HepG2 (cell line): Measurements from ENCODE around the gene CBL. TPM values are rescaled to one million over a fixed set of nuclear protein-coding genes. Genes with fewer than 3 reads are reported as not detected.

ENCODE experiments used
- HNRNPL ChIP-seq: fragments of 200-400 bp; formaldehyde crosslinking; IDR thresholded peaks from 2 replicates; pipeline ENCODE4 v1.6.1; 2017; ENCODE audit warnings: mild to moderate bottlenecking, low read depth, low read length
- HOXA9 ChIP-seq: sonication (generic); formaldehyde crosslinking; IDR thresholded peaks from 2 replicates; pipeline ENCODE4 v1.8.1; 2022; ENCODE audit warnings: missing genetic modification reagents, mild to moderate bottlenecking, moderate library complexity, borderline replicate concordance
- JUND ChIP-seq: sonication (generic); formaldehyde crosslinking; IDR thresholded peaks from 2 replicates; pipeline ENCODE4 v1.8.0; 2022; ENCODE audit warnings: mild to moderate bottlenecking, missing genetic modification reagents
- NFATC3 ChIP-seq: sonication (generic); formaldehyde crosslinking; IDR thresholded peaks from 2 replicates; pipeline ENCODE4 v1.5.1; 2020; ENCODE audit warnings: mild to moderate bottlenecking, missing genetic modification reagents
- XBP1 ChIP-seq: sonication (generic); formaldehyde crosslinking; IDR thresholded peaks from 2 replicates; pipeline ENCODE4 v1.5.0; 2020; ENCODE audit warnings: missing genetic modification reagents
- ZNF496 ChIP-seq: sonication (generic); formaldehyde crosslinking; IDR thresholded peaks from 2 replicates; pipeline ENCODE4 v1.8.1; 2023; ENCODE audit warnings: mild to moderate bottlenecking, moderate library complexity, missing genetic modification reagents; ENCODE audit not compliant: insufficient replicate concordance
- ZNF713 ChIP-seq: sonication (generic); formaldehyde crosslinking; IDR thresholded peaks from 2 replicates; pipeline ENCODE4 v1.4.0; 2020; ENCODE audit warnings: mild to moderate bottlenecking, missing genetic modification reagents
- ZSCAN31 ChIP-seq: sonication (generic); formaldehyde crosslinking; IDR thresholded peaks from 2 replicates; pipeline ENCODE4 v1.5.0; 2020; ENCODE audit warnings: low read depth, mild to moderate bottlenecking, missing genetic modification reagents
- polyA plus RNA-seq, 8 experiments: library from polyadenylated mRNA; depleted of rRNA in 3 of 8; stranded (reverse) in 7 of 8; unstranded in 1 of 8; fragments of >200 nt; fragmentation: Illumina TruSeq in 4 of 8; extraction: Trizol in 4 of 8; gene quantifications; 2 replicates each; pipeline versions ENCODE4 v1.2.1 to v1.2.3, GENCODE V29; 2011 to 2016; ENCODE audit warnings: low read depth in 4 of 8, missing spikeins in 1 of 8, mixed read lengths in 1 of 8; ENCODE audit not compliant: insufficient read depth in 1 of 8
- total RNA-seq, 5 experiments: library from RNA; depleted of rRNA; stranded (reverse); fragments of >200 nt; fragmentation: Illumina TruSeq; extraction: Trizol; gene quantifications; 2 replicates each; pipeline ENCODE4 v1.2.3, GENCODE V29; 2016; ENCODE audit warnings: low read depth in 1 of 5
- TF ChIP-seq, protein P1 (sequence below): sonication (generic); formaldehyde crosslinking; IDR thresholded peaks from 2 replicates; pipeline ENCODE4 v1.4.0; 2020; ENCODE audit warnings: mild to moderate bottlenecking, missing genetic modification reagents
- TF ChIP-seq, protein P2 (sequence below): sonication (generic); formaldehyde crosslinking; IDR thresholded peaks from 2 replicates; pipeline ENCODE4 v1.5.1; 2020; ENCODE audit warnings: missing genetic modification reagents, mild to moderate bottlenecking, borderline replicate concordance

Gene CBL
- total and polyA plus RNA-seq, 2 of the 13 experiments (the other 11 are each of a cell fraction or from before 2014, with no cell fraction given) = 6.6 to 7.4 TPM

DNA sequence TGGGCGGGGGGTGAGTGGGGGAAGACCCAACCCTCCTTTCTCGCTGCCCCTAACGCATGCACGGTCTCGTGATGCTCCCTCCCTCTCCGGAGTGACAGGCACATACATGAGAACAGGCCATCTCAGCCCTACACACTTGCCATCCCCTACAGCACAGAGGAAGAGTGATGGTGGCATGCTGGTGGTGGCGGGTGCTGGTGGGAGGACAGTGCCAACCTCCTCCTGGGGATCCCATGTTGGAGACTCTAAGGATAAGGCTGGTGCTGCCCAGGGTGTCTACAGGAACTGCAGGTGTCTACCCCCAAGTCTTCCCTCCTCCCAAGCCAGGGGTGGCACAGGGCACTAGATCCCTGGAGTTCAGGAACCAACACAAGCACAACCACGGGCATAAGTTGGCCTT lies 44.3 kb upstream of the CBL start (continued):
- TF ChIP-seq, protein P1, sequence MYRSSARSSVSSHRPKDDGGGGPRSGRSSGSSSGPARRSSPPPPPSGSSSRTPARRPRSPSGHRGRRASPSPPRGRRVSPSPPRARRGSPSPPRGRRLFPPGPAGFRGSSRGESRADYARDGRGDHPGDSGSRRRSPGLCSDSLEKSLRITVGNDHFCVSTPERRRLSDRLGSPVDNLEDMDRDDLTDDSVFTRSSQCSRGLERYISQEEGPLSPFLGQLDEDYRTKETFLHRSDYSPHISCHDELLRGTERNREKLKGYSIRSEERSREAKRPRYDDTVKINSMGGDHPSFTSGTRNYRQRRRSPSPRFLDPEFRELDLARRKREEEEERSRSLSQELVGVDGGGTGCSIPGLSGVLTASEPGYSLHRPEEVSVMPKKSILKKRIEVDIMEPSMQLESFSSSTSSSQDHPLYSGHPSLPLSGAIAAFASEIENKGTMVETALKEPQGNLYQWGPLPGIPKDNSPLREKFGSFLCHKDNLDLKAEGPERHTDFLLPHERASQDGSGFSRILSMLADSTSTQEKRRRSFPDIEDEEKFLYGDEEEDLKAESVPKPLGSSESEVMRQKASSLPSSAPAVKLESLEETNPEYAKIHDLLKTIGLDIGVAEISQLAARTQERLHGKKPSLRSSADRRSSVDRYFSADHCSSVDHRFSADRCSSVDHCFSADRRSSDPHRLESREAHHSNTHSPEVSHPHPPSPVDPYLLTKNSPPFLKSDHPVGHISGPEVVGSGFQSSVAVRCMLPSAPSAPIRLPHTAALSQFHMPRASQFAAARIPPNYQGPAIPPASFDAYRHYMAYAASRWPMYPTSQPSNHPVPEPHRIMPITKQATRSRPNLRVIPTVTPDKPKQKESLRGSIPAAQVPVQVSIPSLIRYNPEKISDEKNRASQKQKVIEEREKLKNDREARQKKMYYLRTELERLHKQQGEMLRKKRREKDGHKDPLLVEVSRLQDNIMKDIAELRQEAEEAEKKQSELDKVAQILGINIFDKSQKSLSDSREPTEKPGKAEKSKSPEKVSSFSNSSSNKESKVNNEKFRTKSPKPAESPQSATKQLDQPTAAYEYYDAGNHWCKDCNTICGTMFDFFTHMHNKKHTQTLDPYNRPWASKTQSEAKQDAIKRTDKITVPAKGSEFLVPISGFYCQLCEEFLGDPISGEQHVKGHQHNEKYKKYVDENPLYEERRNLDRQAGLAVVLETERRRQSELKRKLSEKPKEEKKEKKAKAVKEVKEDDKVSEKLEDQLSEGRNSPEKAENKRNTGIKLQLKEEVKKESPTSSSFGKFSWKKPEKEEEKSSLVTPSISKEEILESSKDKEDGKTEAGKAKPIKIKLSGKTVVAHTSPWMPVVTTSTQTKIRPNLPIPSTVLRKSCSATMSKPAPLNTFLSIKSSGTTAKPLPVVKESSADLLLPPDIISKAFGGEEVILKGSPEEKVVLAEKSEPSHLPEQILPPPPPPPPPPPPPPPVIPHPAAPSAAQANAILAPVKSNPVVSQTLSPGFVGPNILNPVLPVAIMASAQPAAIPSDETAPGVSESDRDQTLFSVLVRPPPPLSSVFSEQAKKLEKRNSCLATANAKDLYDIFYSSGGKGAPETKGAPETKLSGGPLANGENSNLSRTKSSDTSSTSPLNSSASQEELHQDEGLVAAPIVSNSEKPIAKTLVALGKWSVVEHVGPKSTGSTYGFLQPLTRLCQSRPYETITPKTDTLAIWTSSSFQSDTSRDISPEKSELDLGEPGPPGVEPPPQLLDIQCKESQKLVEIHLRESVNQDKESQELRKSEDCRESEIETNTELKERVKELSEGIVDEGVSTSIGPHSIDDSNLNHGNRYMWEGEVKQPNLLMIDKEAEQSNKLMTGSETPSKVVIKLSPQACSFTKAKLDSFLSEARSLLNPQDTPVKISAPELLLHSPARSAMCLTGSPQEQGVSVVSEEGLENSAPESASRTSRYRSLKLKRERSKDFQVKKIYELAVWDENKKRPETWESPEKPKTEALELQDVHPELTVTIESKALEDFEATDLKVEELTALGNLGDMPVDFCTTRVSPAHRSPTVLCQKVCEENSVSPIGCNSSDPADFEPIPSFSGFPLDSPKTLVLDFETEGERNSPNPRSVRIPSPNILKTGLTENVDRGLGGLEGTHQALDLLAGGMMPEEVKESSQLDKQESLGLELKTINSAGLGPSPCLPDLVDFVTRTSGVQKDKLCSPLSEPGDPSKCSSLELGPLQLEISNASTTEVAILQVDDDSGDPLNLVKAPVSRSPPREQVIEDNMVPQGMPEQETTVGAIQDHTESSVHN = no peak
- no peak for TF ChIP-seq JUND
- no peak for TF ChIP-seq ZSCAN31 (CRISPR knock-in tag)
- no peak for TF ChIP-seq HNRNPL
- TF ChIP-seq ZNF713 = no peak
- TF ChIP-seq HOXA9 (CRISPR knock-in tag) = no peak
- TF ChIP-seq, protein P2, sequence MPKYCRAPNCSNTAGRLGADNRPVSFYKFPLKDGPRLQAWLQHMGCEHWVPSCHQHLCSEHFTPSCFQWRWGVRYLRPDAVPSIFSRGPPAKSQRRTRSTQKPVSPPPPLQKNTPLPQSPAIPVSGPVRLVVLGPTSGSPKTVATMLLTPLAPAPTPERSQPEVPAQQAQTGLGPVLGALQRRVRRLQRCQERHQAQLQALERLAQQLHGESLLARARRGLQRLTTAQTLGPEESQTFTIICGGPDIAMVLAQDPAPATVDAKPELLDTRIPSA (CRISPR knock-in tag) = no peak
- TF ChIP-seq NFATC3 (CRISPR knock-in tag) = no peak
- no peak for TF ChIP-seq XBP1
- no peak for TF ChIP-seq ZNF496 (CRISPR knock-in tag)
